Smooth muscle cell (in vitro differentiated cells): ENCODE measurements around the gene RBPMS2. TPM values are rescaled to one million over a fixed set of nuclear protein-coding genes. Genes with fewer than 3 reads are reported as not detected.
A peak's percentile ranks its signal among the peaks of the same experiment; 100 is the strongest.
"Not testable (repeated sequence)": the region's sequence is repeated elsewhere in the genome, so short reads cannot be mapped to it uniquely, and the experiment has no call there.

Experiments
- DNase-seq: peaks from one replicate; lab custom pipeline; 2025; ENCODE audit not compliant: unreplicated experiment; lab: John Stamatoyannopoulos, UW
- H2AFZ ChIP-seq: fragments of 200-600 bp; sonication (generic); 2 replicates; pipeline ENCODE4 v1.6.0; 2016; ENCODE audit warnings: antibody characterized with exemption, low read depth, mild to moderate bottlenecking
- H3F3A ChIP-seq: fragments of 200-600 bp; sonication (generic); 2 replicates; pipeline ENCODE4 v1.6.0; 2017; ENCODE audit warnings: antibody characterized with exemption, low read depth
- H3K27ac ChIP-seq: fragments of 200-600 bp; sonication (generic); 2 replicates; pipeline ENCODE4 v1.5.1; 2016; ENCODE audit warnings: low read depth, mild to moderate bottlenecking
- H3K27me3 ChIP-seq: fragments of 200-600 bp; sonication (generic); 2 replicates; pipeline ENCODE4 v1.6.1; 2016; ENCODE audit warnings: low read depth, mild to moderate bottlenecking
- H3K36me3 ChIP-seq: fragments of 200-600 bp; sonication (generic); 2 replicates; pipeline ENCODE4 v1.5.1; 2016; ENCODE audit warnings: low read depth
- H3K4me1 ChIP-seq: fragments of 200-600 bp; sonication (generic); 2 replicates; pipeline ENCODE4 v1.5.1; 2016; ENCODE audit warnings: low read depth
- H3K4me2 ChIP-seq: fragments of 200-600 bp; sonication (generic); 2 replicates; pipeline ENCODE4 v1.6.0; 2016; ENCODE audit warnings: mild to moderate bottlenecking
- H3K4me3 ChIP-seq: fragments of 200-600 bp; sonication (generic); 2 replicates; pipeline ENCODE4 v1.5.1; 2016; ENCODE audit warnings: mild to moderate bottlenecking
- H3K79me2 ChIP-seq: fragments of 200-600 bp; sonication (generic); 2 replicates; pipeline ENCODE4 v1.6.0; 2016; ENCODE audit warnings: low read depth, mild to moderate bottlenecking
- H3K9ac ChIP-seq: fragments of 200-600 bp; sonication (generic); 2 replicates; pipeline ENCODE4 v1.6.0; 2016; ENCODE audit warnings: low read depth
- H3K9me3 ChIP-seq: fragments of 200-600 bp; sonication (generic); replicated peaks from 2 replicates; pipeline ENCODE4 v1.5.1; 2016; ENCODE audit warnings: low read depth
- H4K20me1 ChIP-seq: fragments of 200-600 bp; sonication (generic); 2 replicates; pipeline ENCODE4 v1.6.0; 2016; ENCODE audit warnings: low read depth
- CTCF ChIP-seq: fragments of 200-600 bp; sonication (generic); IDR thresholded peaks from 2 replicates; pipeline ENCODE4 v1.5.1; 2017; ENCODE audit warnings: borderline replicate concordance, mild to moderate bottlenecking, antibody characterized with exemption; ENCODE audit not compliant: insufficient read depth, poor library complexity, severe bottlenecking
- WGBS: methylation state at CpG from one replicate; pipeline ENCODE4 v1.1.7; 2016; ENCODE audit warnings: low lambda C conversion rate; 5-methylcytosine and 5-hydroxymethylcytosine counted together
- polyA plus RNA-seq: library from polyadenylated mRNA; unstranded; fragments of >200 nt; fragmentation: Nextera tagmentation; extraction: Ambion mirVana; gene quantifications from 2 replicates; pipeline ENCODE4 v1.2.1, GENCODE V29; 2016
- total RNA-seq: library from RNA; depleted of rRNA; stranded (reverse); fragments of >200 nt; gene quantifications from 2 replicates; pipeline ENCODE4 v1.2.3, GENCODE V29; 2014

Gene RBPMS2
- total RNA-seq (0.81 and 1.5 TPM in 2 replicates), polyA plus RNA-seq (22.1 and 22.2 TPM in 2 replicates)

GRCh38 chr15:64775551-64776401 is at the start of gene RBPMS2:
TSS of gene RBPMS2 (minus strand) at chr15:64775589. CDS start at chr15:64775319, 270 bp downstream.
- no peak for DNase-seq
- H4K20me1 ChIP-seq: peaks cover 13% of the 10 kb centered on the region
- H3K9ac ChIP-seq: peak within 1 kb of the TSS; percentile 53
- H3K79me2 ChIP-seq: peaks cover 28% of the 10 kb centered on the region
- H3K9me3 ChIP-seq: no peaks in the 10 kb centered on the region
- no peak for TF ChIP-seq CTCF
- peak within 1 kb of the TSS; percentile 98 for H3K4me2 ChIP-seq
- H3K4me3 ChIP-seq: peak within 1 kb of the TSS; percentile 78
- no peaks in the 10 kb centered on the region for H3K36me3 ChIP-seq
- no peaks in the 10 kb centered on the region for H3F3A ChIP-seq
- H3K27ac ChIP-seq: no peak within 1 kb of the TSS
- no peaks in the 10 kb centered on the region for H3K27me3 ChIP-seq
- peaks cover 7% of the 10 kb centered on the region for H3K4me1 ChIP-seq
- H2AFZ ChIP-seq: peak within 1 kb of the TSS; percentile 93
- under 1% methylated on average over 17 of the region's 90 CpGs for WGBS

GRCh38 chr15:64824929-64825430 is 49.6 kb upstream of the RBPMS2 start:
- Histone ChIP-seq H4K20me1 (no peaks in the 10 kb centered on the region), H3K27me3 (no peaks in the 10 kb centered on the region), H2AFZ (no peak overlapping the region), H3K79me2 (no peaks in the 10 kb centered on the region), H3K36me3 (no peaks in the 10 kb centered on the region), H3K4me1 (peaks cover 13% of the 10 kb centered on the region), H3K27ac (no peak overlapping the region), H3K4me2 (peak overlapping the region; percentile 97), H3F3A (no peaks in the 10 kb centered on the region), H3K4me3 (peak overlapping the region; percentile 58), H3K9ac (no peak overlapping the region), H3K9me3 (no peaks in the 10 kb centered on the region)
- DNase-seq: no peak
- no peak for TF ChIP-seq CTCF
- under 1% methylated on average over 17 of the region's 17 CpGs for WGBS

- 91% methylated on average over 12 of the region's 13 CpGs for WGBS
- no peak overlapping the region for H3K9ac ChIP-seq
- H3K27ac ChIP-seq: no peak overlapping the region
These were observed 41.1 kb upstream of the RBPMS2 start for GRCh38 chr15:64816452-64816851.

DNA sequence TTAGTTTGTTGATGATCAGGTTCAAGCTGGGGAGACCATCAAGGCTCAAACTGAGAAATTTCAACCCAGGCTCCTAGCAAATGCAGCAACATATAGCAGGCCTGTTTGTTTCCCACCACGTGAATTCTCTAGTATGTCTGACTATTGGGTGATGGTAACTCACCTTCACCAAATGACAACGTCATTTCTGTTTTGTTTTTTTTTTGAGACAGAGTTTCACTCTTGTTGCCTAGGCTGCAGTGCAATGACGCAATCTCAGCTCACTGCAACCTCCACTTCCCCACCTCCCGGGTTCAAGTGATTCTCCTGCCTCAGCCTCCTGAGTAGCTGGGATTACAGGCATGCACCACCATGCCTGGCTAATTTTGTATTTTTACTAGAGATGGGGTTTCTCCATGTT is 39.6 kb upstream of the RBPMS2 start:
- not testable (repeated sequence) for H3K9ac ChIP-seq, H3K27ac ChIP-seq, H3K36me3 ChIP-seq, H3K27me3 ChIP-seq, H4K20me1 ChIP-seq, DNase-seq, H3K4me3 ChIP-seq, H3K4me2 ChIP-seq, H3K9me3 ChIP-seq, H3F3A ChIP-seq, H2AFZ ChIP-seq, H3K79me2 ChIP-seq
- 87% methylated on average over 4 of the region's 4 CpGs for WGBS
- H3K4me1 ChIP-seq: peaks cover 12% of the 10 kb centered on the region

More at GRCh38 chr15:64816452-64816851, 41.1 kb upstream of the RBPMS2 start:
- TF ChIP-seq CTCF: no peak
- no peak overlapping the region for H3K4me3 ChIP-seq
- H3K9me3 ChIP-seq: no peaks in the 10 kb centered on the region
- peaks cover under 1% of the 10 kb centered on the region for H3K4me1 ChIP-seq
- H3K4me2 ChIP-seq: no peak overlapping the region
- no peaks in the 10 kb centered on the region for H3K36me3 ChIP-seq
- H3F3A ChIP-seq: no peaks in the 10 kb centered on the region
- no peaks in the 10 kb centered on the region for H4K20me1 ChIP-seq
- H2AFZ ChIP-seq: no peak overlapping the region
- no peaks in the 10 kb centered on the region for H3K79me2 ChIP-seq
- DNase-seq: no peak
- no peaks in the 10 kb centered on the region for H3K27me3 ChIP-seq

DNA sequence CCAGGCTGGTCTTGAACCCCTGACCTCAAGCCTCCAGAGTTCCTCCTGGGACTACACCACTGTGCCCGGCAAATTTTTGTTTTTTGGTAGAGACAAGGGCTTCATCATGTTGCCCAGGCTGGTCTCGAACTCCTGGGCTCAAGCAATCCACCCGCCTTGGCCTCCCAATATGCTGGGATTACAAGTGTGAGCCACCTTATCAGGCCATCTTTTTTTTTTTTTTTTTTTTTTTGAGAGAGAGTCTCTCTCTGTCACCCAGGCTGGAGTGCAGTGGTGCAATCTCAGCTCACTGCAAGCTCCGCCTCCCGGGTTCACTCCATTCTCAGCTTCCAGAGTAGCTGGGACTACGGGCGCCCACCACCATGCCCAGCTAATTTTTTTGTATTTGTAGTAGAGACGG is 38.9 kb upstream of the RBPMS2 start:
- WGBS: 93% methylated on average over 8 of the region's 8 CpGs
- H3K27me3 ChIP-seq, H3F3A ChIP-seq, H3K79me2 ChIP-seq, H3K4me3 ChIP-seq, H3K36me3 ChIP-seq, H4K20me1 ChIP-seq, H3K9me3 ChIP-seq, H3K9ac ChIP-seq, DNase-seq, H2AFZ ChIP-seq, H3K4me2 ChIP-seq, H3K27ac ChIP-seq: not testable (repeated sequence)
- peaks cover 16% of the 10 kb centered on the region for H3K4me1 ChIP-seq
